Skin of body (tissue), 2 donors: Measurements from ENCODE around the gene PITX1. TPM values are rescaled to one million over a fixed set of nuclear protein-coding genes. Genes with fewer than 3 reads are reported as not detected.
"Not testable (repeated sequence)": the region's sequence is repeated elsewhere in the genome, so short reads cannot be mapped to it uniquely, and the experiment has no call there.

Experiments
- DNase-seq: peaks from one replicate; lab custom pipeline; 2025; lab: John Stamatoyannopoulos, UW
- total RNA-seq: library from RNA; depleted of rRNA; stranded (reverse); fragments of >200 nt; gene quantifications from one replicate; pipeline ENCODE4 v1.2.3, GENCODE V29; 2014

PITX1 gene
- total RNA-seq, 1 donor from 2014 or later = 1.1 TPM

GRCh38 chr5:135011355-135012032, 22.5 kb downstream of the PITX1 start:
- DNase-seq = no peak

GRCh38 chr5:135010502-135011354, 23.3 kb downstream of the PITX1 start:
- no peak for DNase-seq

- no peak for DNase-seq
These were observed 24.1 kb downstream of the PITX1 start for GRCh38 chr5:135009736-135010501.

GRCh38 chr5:135008981-135009735, 24.9 kb downstream of the PITX1 start:
- no peak for DNase-seq

GRCh38 chr5:135008556-135008955, 25.5 kb downstream of the PITX1 start:
- DNase-seq = no peak

GRCh38 chr5:135007749-135008363, 26.2 kb downstream of the PITX1 start:
- no peak for DNase-seq

GRCh38 chr5:135007305-135007704, 26.7 kb downstream of the PITX1 start:
- DNase-seq = no peak

GRCh38 chr5:135005076-135005475, 29.0 kb downstream of the PITX1 start:
- no peak for DNase-seq

GRCh38 chr5:135004376-135004775, 29.7 kb downstream of the PITX1 start:
- DNase-seq = no peak

GRCh38 chr5:134998068-134998467, 36.0 kb downstream of the PITX1 start:
- DNase-seq = not testable (repeated sequence)

- no peak for DNase-seq
These were observed 37.0 kb downstream of the PITX1 start for GRCh38 chr5:134997015-134997414.

GRCh38 chr5:134995850-134996402, 38.1 kb downstream of the PITX1 start:
- no peak for DNase-seq

GRCh38 chr5:134994560-134995156, 39.4 kb downstream of the PITX1 start:
- no peak for DNase-seq

GRCh38 chr5:134993161-134993560, 40.9 kb downstream of the PITX1 start:
- DNase-seq = no peak

GRCh38 chr5:134992148-134992547, 41.9 kb downstream of the PITX1 start:
- DNase-seq = no peak

- not testable (repeated sequence) for DNase-seq
These were observed 43.8 kb downstream of the PITX1 start for GRCh38 chr5:134990183-134990582.

- DNase-seq = no peak
These were observed 44.7 kb downstream of the PITX1 start for GRCh38 chr5:134989266-134989830.

GRCh38 chr5:134982230-134982629, 51.8 kb downstream of the PITX1 start:
- DNase-seq = no peak

- DNase-seq = no peak
These were observed 54.6 kb downstream of the PITX1 start for GRCh38 chr5:134979416-134979815.
